ENCODE measurements around the gene PIGB. TPM values are rescaled to one million over a fixed set of nuclear protein-coding genes. Genes with fewer than 3 reads are reported as not detected.
A peak's percentile ranks its signal among the peaks of the same experiment; 100 is the strongest.
"Not testable (repeated sequence)": the region's sequence is repeated elsewhere in the genome, so short reads cannot be mapped to it uniquely, and the experiment has no call there.

The PIGB gene
- total and polyA plus RNA-seq, 4 donors: 3.4 to 9.7 (median 4.8) TPM

DNA sequence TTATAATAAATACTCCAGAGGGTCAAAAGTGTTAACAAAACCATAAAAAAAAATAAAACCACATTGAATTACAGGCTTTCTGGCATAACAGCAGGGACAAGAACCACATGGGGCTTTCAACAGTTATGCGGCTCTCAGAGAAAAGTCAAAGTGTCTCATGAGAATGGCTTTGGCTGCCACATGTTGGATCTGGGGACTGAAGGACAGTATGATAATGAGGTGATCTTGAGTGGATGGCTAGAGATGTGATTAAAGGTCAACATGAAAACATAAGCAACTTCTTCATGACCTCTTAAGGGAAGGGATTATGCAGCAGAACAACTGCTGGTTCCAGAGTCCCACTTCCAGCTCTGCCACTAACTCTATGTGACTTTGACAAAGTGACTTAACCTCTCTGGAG is 34.6 kb upstream of the PIGB start:
- TF ChIP-seq SP1 (IDR thresholded peaks at IDR 0.05): no peak
- no peak for TF ChIP-seq GABPA (IDR thresholded peaks at IDR 0.05 in 1 of 2, conservative IDR thresholded peaks at IDR 0.05 in 1 of 2)
- TF ChIP-seq, protein P1, sequence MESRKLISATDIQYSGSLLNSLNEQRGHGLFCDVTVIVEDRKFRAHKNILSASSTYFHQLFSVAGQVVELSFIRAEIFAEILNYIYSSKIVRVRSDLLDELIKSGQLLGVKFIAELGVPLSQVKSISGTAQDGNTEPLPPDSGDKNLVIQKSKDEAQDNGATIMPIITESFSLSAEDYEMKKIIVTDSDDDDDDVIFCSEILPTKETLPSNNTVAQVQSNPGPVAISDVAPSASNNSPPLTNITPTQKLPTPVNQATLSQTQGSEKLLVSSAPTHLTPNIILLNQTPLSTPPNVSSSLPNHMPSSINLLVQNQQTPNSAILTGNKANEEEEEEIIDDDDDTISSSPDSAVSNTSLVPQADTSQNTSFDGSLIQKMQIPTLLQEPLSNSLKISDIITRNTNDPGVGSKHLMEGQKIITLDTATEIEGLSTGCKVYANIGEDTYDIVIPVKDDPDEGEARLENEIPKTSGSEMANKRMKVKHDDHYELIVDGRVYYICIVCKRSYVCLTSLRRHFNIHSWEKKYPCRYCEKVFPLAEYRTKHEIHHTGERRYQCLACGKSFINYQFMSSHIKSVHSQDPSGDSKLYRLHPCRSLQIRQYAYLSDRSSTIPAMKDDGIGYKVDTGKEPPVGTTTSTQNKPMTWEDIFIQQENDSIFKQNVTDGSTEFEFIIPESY (IDR thresholded peaks at IDR 0.05): no peak
- no peak for TF ChIP-seq EGR1 (IDR thresholded peaks at IDR 0.05; ENCODE audit: low read depth in 2 of 2)
- Histone ChIP-seq H3K9me3 (ENCODE audit: control insufficient read depth in 4 of 4, low read length in 3 of 4) (no peaks in the 10 kb centered on the region), H3K27me3 (ENCODE audit: control insufficient read depth in 4 of 4, insufficient read depth in 4 of 4, low read length in 3 of 4) (no peaks in the 10 kb centered on the region), H3K36me3 (ENCODE audit: control insufficient read depth in 4 of 4, insufficient read depth in 3 of 4, low read depth in 1 of 4, low read length in 3 of 4) (no peaks in the 10 kb centered on the region), H3K27ac (ENCODE audit: low read depth in 1 of 2, low read length in 2 of 2) (no peak overlapping the region), H3K4me1 (ENCODE audit: control insufficient read depth in 4 of 4, insufficient read depth in 4 of 4, low read length in 3 of 4) (peaks cover 0 to 6% (median 3%) of the 10 kb centered on the region in 4 donors), H3K9ac (ENCODE audit: low read depth in 1 of 2, low read length in 2 of 2) (no peak overlapping the region), H3K4me3 (ENCODE audit: low read depth in 1 of 3, low read length in 3 of 3) (no peak overlapping the region)
- WGBS: 91% methylated on average over 1 of the region's 1 CpG
- no peak for DNase-seq (ENCODE audit: low spot score)

DNA sequence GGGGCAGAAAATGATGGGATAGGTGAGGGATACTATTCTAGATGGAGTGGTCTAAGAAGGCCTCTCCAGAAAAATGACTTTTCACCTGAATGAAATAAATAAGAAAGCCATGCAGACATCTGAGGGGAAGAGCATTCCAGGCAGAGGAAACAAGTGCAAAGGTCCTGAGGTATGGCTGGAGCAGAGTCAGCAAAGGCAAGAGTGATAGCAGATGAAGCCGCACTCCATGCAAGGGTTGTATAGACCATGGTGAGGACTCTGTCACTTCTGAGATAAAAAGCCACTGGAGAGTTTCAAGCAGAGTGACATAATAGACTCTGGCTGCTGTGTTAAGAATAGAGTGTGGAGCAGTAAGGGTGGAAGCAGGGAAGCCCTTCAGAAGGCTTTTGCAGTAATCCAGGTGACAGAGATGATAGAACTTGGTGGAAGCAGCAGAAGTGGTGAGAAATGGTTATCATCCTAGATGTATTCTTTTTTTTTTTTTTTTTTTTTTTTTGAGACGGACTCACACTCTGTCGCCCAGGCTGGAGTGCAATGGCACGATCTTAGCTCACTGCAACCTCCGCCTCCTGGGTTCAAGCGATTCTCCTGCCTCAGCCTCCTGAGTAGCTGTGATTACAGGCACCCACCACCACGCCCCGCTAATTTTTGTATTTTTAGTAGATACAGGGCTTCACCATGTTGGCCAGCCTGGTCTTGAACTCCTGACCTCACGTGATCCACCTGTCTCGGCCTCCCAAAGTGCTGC is 32.4 kb upstream of the PIGB start:
- H3K9me3 ChIP-seq (ENCODE audit: control insufficient read depth in 4 of 4, low read length in 3 of 4); H3K36me3 ChIP-seq (ENCODE audit: control insufficient read depth in 4 of 4, insufficient read depth in 3 of 4, low read depth in 1 of 4, low read length in 3 of 4); H3K9ac ChIP-seq (ENCODE audit: low read depth in 1 of 2, low read length in 2 of 2); DNase-seq (ENCODE audit: low spot score); H3K4me3 ChIP-seq (ENCODE audit: low read depth in 1 of 3, low read length in 3 of 3); H3K27me3 ChIP-seq (ENCODE audit: control insufficient read depth in 4 of 4, insufficient read depth in 4 of 4, low read length in 3 of 4); H3K27ac ChIP-seq (ENCODE audit: low read depth in 1 of 2, low read length in 2 of 2): not testable (repeated sequence)
- H3K4me1 ChIP-seq (ENCODE audit: control insufficient read depth in 4 of 4, insufficient read depth in 4 of 4, low read length in 3 of 4): peaks cover 0 to 11% (median 7%) of the 10 kb centered on the region in 4 donors
- 96% methylated on average over 10 of the region's 10 CpGs for WGBS

DNA sequence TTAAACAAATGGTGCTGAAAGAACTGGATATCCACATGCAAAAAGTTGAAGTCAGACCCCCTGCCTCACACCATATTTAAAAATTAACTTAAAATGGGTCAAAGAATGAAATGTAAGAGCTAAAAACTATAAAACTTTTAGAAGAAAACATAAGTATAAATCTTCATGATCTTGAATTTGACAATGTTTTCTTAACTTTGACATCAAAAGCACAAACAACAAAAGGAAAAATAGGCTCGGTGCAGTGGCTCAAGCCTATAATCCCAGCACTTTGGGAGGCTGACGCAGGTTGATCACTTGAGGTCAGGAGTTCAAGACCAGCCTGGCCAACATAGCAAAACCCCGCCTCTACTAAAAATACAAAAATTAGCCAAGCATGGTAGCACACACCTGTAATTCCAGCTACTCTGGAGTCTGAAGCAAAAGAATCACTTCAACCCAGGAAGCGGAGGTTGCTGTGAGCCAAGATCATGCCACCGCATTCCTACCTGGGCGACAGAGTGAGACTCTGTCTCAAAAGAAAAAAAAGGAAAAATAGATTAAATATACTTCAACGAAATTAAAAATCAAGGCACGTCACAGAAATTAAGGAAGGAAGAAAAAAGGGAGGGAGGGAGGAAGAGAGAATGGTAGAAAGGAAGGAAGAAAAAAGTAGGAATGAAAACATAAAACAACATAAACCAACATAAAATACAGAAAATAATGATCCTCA is 30.9 kb upstream of the PIGB start:
- TF ChIP-seq GABPA (IDR thresholded peaks at IDR 0.05 in 1 of 2, conservative IDR thresholded peaks at IDR 0.05 in 1 of 2): no peak
- TF ChIP-seq, protein P2, sequence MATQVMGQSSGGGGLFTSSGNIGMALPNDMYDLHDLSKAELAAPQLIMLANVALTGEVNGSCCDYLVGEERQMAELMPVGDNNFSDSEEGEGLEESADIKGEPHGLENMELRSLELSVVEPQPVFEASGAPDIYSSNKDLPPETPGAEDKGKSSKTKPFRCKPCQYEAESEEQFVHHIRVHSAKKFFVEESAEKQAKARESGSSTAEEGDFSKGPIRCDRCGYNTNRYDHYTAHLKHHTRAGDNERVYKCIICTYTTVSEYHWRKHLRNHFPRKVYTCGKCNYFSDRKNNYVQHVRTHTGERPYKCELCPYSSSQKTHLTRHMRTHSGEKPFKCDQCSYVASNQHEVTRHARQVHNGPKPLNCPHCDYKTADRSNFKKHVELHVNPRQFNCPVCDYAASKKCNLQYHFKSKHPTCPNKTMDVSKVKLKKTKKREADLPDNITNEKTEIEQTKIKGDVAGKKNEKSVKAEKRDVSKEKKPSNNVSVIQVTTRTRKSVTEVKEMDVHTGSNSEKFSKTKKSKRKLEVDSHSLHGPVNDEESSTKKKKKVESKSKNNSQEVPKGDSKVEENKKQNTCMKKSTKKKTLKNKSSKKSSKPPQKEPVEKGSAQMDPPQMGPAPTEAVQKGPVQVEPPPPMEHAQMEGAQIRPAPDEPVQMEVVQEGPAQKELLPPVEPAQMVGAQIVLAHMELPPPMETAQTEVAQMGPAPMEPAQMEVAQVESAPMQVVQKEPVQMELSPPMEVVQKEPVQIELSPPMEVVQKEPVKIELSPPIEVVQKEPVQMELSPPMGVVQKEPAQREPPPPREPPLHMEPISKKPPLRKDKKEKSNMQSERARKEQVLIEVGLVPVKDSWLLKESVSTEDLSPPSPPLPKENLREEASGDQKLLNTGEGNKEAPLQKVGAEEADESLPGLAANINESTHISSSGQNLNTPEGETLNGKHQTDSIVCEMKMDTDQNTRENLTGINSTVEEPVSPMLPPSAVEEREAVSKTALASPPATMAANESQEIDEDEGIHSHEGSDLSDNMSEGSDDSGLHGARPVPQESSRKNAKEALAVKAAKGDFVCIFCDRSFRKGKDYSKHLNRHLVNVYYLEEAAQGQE (IDR thresholded peaks at IDR 0.05): no peak
- no peak for TF ChIP-seq RAD21 (IDR thresholded peaks at IDR 0.05)
- TF ChIP-seq TAF1 (conservative IDR thresholded peaks at IDR 0.05): no peak
- TF ChIP-seq HNF4A (conservative IDR thresholded peaks at IDR 0.05): no peak
- no peak for TF ChIP-seq HNF4G (IDR thresholded peaks at IDR 0.05)
- TF ChIP-seq JUND (IDR thresholded peaks at IDR 0.05): no peak
- TF ChIP-seq YY1 (IDR thresholded peaks at IDR 0.05): no peak
- TF ChIP-seq RXRA (IDR thresholded peaks at IDR 0.05): no peak
- no peak for TF ChIP-seq ATF3 (IDR thresholded peaks at IDR 0.05)
- no peak for TF ChIP-seq MAX (IDR thresholded peaks at IDR 0.05)
- TF ChIP-seq, protein P1 (IDR thresholded peaks at IDR 0.05): no peak
- no peaks in the 10 kb centered on the region for H3K27me3 ChIP-seq (ENCODE audit: control insufficient read depth in 4 of 4, insufficient read depth in 4 of 4, low read length in 3 of 4)
- peaks cover 0 to 11% (median 7%) of the 10 kb centered on the region in 4 donors for H3K4me1 ChIP-seq (ENCODE audit: control insufficient read depth in 4 of 4, insufficient read depth in 4 of 4, low read length in 3 of 4)
- peak overlapping the region in 1 of 2 donors; percentile 96 for H3K27ac ChIP-seq (ENCODE audit: low read depth in 1 of 2, low read length in 2 of 2)
- no peaks in the 10 kb centered on the region for H3K36me3 ChIP-seq (ENCODE audit: control insufficient read depth in 4 of 4, insufficient read depth in 3 of 4, low read depth in 1 of 4, low read length in 3 of 4)
- H3K9ac ChIP-seq (ENCODE audit: low read depth in 1 of 2, low read length in 2 of 2): peak overlapping the region in 1 of 2 donors; percentile 94
- no peak for DNase-seq (ENCODE audit: low spot score)
- peak overlapping the region; percentile 74 to 96 (median 82) for H3K4me3 ChIP-seq (ENCODE audit: low read depth in 1 of 3, low read length in 3 of 3)
- WGBS: 85% methylated on average over 8 of the region's 8 CpGs
- no peaks in the 10 kb centered on the region for H3K9me3 ChIP-seq (ENCODE audit: control insufficient read depth in 4 of 4, low read length in 3 of 4)

Measured in liver (tissue), 9 donors.